NCI-H345 treated with DMSO at 0.1 percent for 48 hours (cell line): Measurements from ENCODE around the gene TRIM47.

Experiments used
- DNase-seq: peaks from one replicate; lab custom pipeline; 2025; ENCODE audit not compliant: unreplicated experiment; lab: John Stamatoyannopoulos, UW

The TRIM47 gene

DNA sequence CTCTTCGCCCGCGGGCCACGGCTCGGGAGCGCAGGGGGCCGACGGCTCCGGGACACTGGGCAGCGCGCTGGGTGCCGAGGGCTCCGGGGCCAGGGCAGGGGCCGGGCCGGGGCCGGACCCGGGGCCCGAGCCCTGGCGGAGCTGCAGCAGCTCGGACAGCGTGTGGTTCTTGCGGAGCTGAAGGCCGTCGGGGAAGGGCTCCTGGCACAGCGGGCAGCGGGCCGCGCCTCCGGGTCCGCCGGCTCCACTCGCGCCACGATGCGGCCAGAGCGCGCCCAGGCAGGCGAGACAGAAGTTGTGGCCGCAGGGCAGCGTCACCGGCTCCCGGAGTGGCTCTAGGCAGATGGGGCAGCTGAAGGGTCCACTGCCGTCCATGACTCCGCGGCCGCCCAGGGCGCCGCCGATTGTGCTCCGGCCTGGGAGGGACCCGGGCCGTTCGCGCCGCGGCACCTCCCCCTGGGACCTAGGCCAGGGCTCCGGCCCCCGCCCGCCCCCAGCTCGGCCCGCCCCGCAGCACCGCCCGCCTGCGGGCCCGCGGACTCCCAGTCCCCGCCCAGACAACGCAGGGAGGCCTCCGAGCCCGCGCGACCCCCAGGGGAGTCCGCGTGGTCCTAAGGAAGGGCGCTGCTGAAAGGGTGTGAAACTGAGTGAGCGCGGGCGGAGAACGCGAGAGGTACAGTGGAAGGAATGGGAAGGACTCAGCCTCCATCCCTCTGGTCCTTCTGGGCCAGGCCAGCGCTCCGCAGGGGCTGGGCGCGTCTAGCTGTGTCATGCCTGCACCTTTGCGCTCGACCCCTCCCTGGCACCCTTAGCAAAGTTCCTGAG, at the start of gene TRIM47:
TRIM47 (minus strand) TSS at position 408 of the 825 bp plus-strand sequence; CDS start at position 375, 33 bp downstream.
- DNase-seq = no peak

GRCh38 chr17:75927286-75927922, 49.0 kb upstream of the TRIM47 start:
- no peak for DNase-seq

GRCh38 chr17:75926456-75926855, 48.1 kb upstream of the TRIM47 start:
- DNase-seq = no peak

GRCh38 chr17:75925912-75926311, 47.5 kb upstream of the TRIM47 start:
- no peak for DNase-seq

DNA sequence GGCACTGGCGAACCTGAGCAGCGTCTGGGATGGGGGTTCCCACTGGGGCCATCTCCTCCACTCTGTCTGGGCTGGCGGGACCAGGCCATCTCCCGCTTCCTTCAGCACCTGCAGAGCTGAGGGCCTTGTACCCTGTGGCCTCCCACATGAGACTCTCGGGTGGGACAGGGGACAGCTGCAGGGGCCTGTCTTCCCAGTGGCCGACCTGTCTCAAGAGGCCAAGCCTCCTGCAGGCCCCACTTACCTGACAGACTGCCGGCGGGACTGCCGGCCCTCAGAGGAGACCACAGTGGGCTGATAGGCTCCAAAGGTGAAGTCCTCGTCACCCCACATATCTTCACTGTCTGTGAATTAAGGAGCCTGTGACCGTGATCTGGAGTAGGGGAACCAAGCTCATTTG, 46.7 kb upstream of the TRIM47 start:
- DNase-seq = no peak

GRCh38 chr17:75922963-75923874, 44.8 kb upstream of the TRIM47 start:
- DNase-seq = no peak

- DNase-seq = no peak
Measured at GRCh38 chr17:75922173-75922961, 44.0 kb upstream of the TRIM47 start.

DNA sequence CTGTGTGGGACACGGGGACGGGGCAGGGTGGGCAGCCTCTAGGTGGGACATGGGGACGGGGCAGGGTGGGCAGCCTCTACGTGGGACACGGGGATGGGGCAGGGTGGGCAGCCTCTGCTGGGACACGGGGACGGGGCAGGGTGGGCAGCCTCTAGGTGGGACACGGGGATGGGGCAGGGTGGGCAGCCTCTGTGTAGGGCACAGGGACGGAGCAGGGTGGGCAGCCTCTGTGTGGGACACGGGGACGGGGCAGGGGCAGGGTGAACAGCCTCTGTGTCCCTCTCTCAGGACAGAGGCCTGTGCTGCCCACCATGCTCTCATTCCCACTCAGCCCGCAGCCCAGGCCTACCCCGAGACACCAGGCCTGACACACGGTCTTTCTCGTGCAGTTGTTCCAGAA, 43.2 kb upstream of the TRIM47 start:
- DNase-seq = no peak

DNA sequence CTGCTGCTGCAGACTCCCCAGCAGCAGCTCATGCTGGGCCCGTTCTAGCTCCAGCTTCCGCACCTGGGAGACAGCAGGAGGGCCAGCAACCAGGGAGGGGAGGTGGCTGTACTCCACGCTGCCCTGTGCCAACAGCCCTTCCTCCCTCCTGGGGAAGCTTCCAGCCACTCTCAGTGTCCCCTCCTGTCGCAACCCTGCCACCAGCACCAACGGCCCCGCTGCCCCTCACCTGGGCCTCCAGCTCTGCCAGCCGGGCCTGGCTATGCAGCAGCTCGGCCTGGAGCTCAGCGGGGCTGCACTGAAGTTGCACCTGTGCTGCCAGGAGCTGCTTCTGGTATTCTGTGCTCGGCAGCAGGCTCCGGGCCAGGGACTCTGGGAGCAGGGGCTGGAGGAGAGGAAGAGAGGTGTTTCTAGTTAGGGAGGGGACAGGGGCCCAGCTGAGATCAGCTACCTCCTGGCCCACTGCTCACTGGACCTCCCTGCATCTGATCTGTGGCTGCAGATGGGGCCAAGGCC, 41.7 kb upstream of the TRIM47 start:
- no peak for DNase-seq

DNA sequence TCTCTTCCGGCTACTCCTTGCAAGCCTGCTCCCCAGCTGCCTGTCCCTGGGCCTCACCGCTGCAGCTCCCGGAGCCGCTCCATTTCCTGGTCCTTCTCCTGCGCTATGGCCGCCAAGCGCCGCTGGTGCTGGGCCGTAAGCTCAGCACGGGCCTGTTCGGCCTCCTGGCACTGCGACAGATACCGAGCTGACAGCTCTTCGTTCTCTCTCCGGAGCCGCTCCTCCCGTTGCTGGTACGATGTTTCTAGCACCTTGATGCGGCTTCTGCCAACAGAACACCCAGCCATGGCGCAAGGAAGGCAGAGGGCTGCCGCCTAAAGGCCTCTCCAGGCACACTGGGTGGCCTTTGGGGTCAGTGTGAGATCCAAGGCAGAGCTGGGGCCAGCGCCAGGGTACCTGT, 41.2 kb upstream of the TRIM47 start:
- no peak for DNase-seq

DNA sequence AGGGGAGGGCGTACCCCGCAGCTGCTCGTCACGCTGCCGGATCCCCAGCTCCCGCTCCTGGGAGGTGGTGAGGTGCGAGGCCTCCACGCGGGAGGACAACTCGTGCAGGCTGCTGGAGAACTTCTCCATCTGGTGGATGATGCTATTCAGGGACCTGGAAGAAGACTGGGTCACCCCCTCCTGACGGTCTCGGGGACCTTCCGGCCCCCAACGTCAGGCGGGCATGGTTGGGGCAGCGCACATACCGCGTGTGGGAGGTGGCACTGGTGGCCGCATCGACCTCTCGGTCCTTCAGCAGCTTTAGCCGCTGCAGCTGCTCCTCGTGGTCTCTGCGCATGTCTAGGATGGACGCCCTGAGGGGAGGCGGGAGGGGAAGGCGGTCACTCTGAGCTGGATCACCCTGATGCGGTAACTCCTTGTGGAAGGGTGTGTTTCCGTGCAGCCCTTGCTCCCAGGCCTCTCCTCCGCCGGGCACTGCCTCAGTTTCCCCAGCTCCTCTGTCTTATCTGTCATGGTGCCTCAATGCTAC, 39.6 kb upstream of the TRIM47 start:
- DNase-seq = no peak

DNA sequence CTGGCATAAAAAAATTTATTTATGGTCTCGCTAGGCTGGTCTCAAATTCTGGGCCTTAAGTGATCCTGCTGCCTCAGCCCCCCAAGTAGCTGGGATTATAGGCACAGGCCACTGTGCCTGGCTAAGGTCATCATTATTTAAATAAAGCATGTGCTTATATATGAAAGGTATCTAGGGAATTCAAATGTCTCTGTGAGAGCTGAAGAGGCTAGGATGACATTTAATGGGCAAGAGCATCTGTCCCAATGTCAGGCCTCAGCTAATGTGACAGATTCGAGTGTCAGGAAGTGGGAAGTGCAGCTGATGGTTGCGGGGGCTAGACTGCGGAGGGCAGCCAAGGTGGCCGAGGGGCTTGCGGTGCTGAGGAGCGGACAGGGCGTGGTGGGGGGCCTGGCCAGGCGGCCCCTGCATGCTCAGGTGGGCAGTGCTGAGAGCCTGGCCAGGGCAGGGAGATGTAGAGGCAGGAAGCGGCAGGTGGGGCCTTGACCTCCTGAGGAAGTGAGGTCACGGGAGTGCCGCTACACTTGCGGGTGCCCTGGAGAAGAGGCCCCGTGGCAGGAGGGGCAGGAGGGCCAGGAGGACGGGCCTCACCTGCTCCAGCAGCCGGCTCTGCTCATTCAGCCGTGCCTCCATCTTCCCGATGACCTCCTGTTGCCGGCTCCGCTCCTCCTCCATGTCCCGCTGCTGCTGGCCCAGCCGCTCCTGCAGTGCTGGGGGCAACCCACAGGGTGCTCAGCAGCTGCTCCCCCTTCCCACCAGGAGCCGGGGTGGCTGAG, 38.9 kb upstream of the TRIM47 start:
- no peak for DNase-seq

DNA sequence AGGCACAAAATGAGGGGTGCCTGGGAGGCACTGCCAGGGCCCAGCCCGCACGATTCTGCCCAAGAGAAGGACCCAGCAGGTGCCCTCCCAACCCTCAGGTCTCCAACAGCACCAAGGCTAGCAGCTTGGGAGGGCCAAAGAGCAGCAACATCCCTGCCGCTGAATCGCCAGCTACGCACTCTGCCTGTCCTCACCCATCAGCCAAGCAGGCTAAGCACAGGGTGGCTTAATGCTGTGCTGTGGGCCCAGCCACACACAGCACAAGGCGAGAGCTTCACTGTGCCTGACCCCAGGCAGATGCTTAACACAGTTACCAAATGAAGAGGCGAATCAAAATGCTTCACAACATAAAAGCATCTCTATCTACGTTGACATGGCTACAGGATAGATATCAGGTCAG, 36.9 kb upstream of the TRIM47 start:
- DNase-seq = no peak

GRCh38 chr17:75914643-75915267, 36.4 kb upstream of the TRIM47 start:
- no peak for DNase-seq

DNA sequence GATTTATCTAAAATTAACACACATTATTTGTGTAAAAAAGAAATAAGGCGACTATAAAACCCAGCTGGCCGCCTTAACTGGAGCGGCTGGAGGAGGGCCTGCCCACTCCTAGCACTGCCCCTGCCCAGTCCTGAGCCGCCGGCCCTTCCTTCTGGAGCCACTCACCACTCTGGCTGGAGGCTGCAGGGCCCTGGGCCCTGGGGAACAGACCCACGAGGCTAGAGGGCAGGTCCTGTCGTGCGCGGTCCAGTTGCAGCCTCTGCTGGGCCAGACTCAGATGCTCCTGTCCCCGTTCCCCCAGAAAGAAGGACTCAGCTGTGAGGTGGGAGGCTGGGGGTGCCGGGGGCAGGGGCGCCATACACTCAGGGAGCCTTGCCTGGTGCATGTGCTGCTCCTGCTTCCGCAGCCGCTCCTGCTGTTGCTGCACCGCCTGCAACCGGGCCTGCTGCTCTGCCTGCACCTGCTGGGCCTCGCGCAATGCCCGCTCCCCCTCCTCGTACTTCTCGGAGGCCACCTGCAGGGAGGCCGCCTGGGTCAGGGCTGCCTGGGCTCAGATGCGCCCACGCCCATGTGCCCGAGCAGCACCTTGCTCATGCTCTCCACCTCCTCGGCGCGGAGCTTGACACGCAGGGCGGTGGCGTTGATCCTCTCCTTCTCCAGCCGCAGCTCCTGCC, 35.3 kb upstream of the TRIM47 start:
- DNase-seq = no peak

DNA sequence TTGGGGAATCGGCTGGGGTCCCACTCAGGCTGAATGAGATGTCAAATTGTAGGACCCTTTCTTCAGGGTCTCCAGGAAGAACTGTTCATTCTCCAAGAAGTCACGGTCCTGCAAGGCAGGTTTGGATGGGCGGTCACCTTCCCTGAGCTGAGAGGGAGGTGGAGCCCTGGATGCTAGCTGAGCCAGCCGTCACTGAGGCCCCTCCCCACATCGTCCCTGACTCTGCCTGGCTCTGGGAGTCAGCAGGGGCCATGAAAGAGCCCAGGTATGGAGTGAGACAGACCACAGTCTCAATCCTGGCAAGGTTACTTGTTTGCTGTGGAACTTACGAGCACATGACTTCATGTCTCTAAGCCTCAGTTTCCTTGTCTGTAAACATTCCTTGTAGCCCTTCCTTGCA, 32.3 kb upstream of the TRIM47 start:
- peak; percentile 33 for DNase-seq

DNA sequence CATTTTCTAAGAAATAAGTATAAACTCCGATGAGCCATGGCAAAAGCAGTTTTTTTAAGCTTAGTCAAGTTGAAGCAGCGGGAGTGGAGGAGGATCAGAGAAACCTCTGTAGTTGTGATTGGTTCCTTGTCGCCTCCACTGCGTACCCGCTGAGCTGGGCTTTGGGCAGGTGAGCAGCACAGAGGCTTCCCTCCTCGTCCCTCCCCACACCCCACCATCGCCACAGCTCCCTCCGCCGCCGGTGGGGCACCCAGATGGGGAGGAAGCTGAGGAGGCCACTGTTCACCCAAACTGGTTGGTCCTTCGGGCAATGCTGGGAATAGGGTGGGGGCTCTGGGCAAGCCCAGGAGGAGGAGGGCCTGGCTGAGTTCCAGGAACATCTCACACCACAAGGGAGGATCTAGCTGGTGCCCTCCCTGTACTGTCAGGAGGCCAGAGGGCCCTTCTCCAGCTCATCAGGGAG, 31.5 kb upstream of the TRIM47 start:
- DNase-seq = peak; percentile 91

GRCh38 chr17:75909051-75909811, 30.9 kb upstream of the TRIM47 start:
- peak; percentile 97 for DNase-seq
